GM12878 (cell line): ENCODE results near the gene LRRC55. TPM values are rescaled to one million over a fixed set of nuclear protein-coding genes. Genes with fewer than 3 reads are reported as not detected.

Experiments used
- ATAC-seq: fragments of 200-7000 bp; cut with Tn5 transposase; 3 replicates; pipeline ENCODE4 v1.9.1; 2020; ENCODE audit warnings: mild to moderate bottlenecking, moderate library complexity
- BruUV-seq: library from RNA; stranded (reverse); fragments of 400-500 nt; replicated peaks from 2 replicates; lab custom pipeline; 2021; lab: Mats Ljungman, UMichigan
- CTCF ChIA-PET: fragments of 300-600 bp; sonication (Branson Sonifier 250); formaldehyde crosslinking; extraction: SDS; loops from one replicate; lab custom pipeline; 2021; ENCODE audit warnings: inconsistent platforms; lab: Yijun Ruan, JAX
- POLR2A ChIA-PET: fragments of 350-600 bp; formaldehyde crosslinking; extraction: SDS; loops from one replicate; lab custom pipeline; 2021; ENCODE audit warnings: inconsistent platforms; lab: Charles Lee
- RAD21 ChIA-PET: fragments of 300-600 bp; sonication (Branson Sonifier 250); formaldehyde crosslinking; loops from one replicate; lab custom pipeline; 2023; ENCODE audit warnings: antibody characterized with exemption; ENCODE audit not compliant: unreplicated experiment; lab: Charles Lee
- SMC1A ChIA-PET: fragments of 300-600 bp; sonication (Branson Sonifier 250); formaldehyde crosslinking; loops from one replicate; lab custom pipeline; 2023; ENCODE audit not compliant: unreplicated experiment, uncharacterized antibody; lab: Charles Lee
- DNase-seq: peaks from one replicate; pipeline ENCODE4 v3.0.0-alpha.2; 2011; ENCODE audit warnings: low read depth, low spot score
- FAIRE-seq: peaks from 3 replicates; lab custom pipeline; 2011; peaks lifted over from hg19 to GRCh38; lab: Jason Lieb, UNC
- H2AFZ ChIP-seq: 2 replicates; pipeline ENCODE4 v1.6.0; 2011; ENCODE audit warnings: low read depth, low read length, control low read depth; ENCODE audit not compliant: control insufficient read depth
- H3K27ac ChIP-seq: 2 replicates; pipeline ENCODE4 v1.5.1; 2011; ENCODE audit warnings: control low read depth; ENCODE audit not compliant: control insufficient read depth, insufficient read depth
- H3K27me3 ChIP-seq, 2 experiments: replicated peaks in 1 of 2; 2 replicates each; pipeline versions ENCODE4 v1.6.0 to v1.6.1; 2011; ENCODE audit warnings: low read length in 1 of 2; ENCODE audit not compliant: control insufficient read depth in 2 of 2, insufficient read depth in 2 of 2
- H3K36me3 ChIP-seq, 2 experiments: 2 replicates each; pipeline ENCODE4 v1.5.1; 2011; ENCODE audit warnings: low read length in 1 of 2; ENCODE audit not compliant: control insufficient read depth in 2 of 2, insufficient read depth in 2 of 2
- H3K4me1 ChIP-seq: 2 replicates; pipeline ENCODE4 v1.6.1; 2011; ENCODE audit warnings: mild to moderate bottlenecking, low read length, moderate library complexity, mixed read lengths; ENCODE audit not compliant: control insufficient read depth, insufficient read depth
- H3K4me2 ChIP-seq: 2 replicates; pipeline ENCODE4 v1.6.0; 2011; ENCODE audit warnings: control low read depth; ENCODE audit not compliant: control insufficient read depth, insufficient read depth
- H3K4me3 ChIP-seq: fragments of 200-600 bp; sonication (generic); 2 replicates; pipeline ENCODE4 v1.5.1; 2016
- H3K79me2 ChIP-seq: 2 replicates; pipeline ENCODE4 v1.6.0; 2011; ENCODE audit warnings: low read length; ENCODE audit not compliant: control insufficient read depth, insufficient read depth
- H3K9ac ChIP-seq: 2 replicates; pipeline ENCODE4 v1.8.0; 2011; ENCODE audit warnings: low read length, control low read depth, mixed read lengths; ENCODE audit not compliant: control insufficient read depth, insufficient read depth
- H3K9me3 ChIP-seq: replicated peaks from 3 replicates; pipeline ENCODE4 v1.5.1; 2011; ENCODE audit warnings: mild to moderate bottlenecking, low read length; ENCODE audit not compliant: control insufficient read depth, insufficient read depth
- H4K20me1 ChIP-seq: 2 replicates; pipeline ENCODE4 v1.6.0; 2011; ENCODE audit not compliant: control insufficient read depth, insufficient read depth
- JUNB ChIP-seq: IDR thresholded peaks from 2 replicates; pipeline ENCODE4 v1.6.1; 2016; ENCODE audit warnings: antibody characterized with exemption, mild to moderate bottlenecking
- MEF2A ChIP-seq: IDR thresholded peaks from 2 replicates; pipeline ENCODE4 v1.6.1; 2011; ENCODE audit warnings: low read depth, mild to moderate bottlenecking, low read length, moderate library complexity; ENCODE audit not compliant: insufficient read depth
- MYB ChIP-seq: fragments of 150-350 bp; IDR thresholded peaks from 2 replicates; pipeline ENCODE4 v1.6.1; 2014; ENCODE audit warnings: mild to moderate bottlenecking, low read depth, low read length, borderline replicate concordance
- NFXL1 ChIP-seq: fragments of 450-650 bp; IDR thresholded peaks from 2 replicates; pipeline ENCODE4 v1.6.1; 2017; ENCODE audit warnings: antibody characterized with exemption, mild to moderate bottlenecking, borderline replicate concordance
- PAX8 ChIP-seq: fragments of 450-650 bp; IDR thresholded peaks from 2 replicates; pipeline ENCODE4 v1.6.1; 2017; ENCODE audit warnings: mild to moderate bottlenecking, moderate library complexity
- POLR2AphosphoS5 ChIP-seq: IDR thresholded peaks from 2 replicates; pipeline ENCODE4 v1.6.1; 2011; ENCODE audit warnings: mild to moderate bottlenecking, low read length, inconsistent platforms
- RB1 ChIP-seq: fragments of 450-650 bp; formaldehyde crosslinking; IDR thresholded peaks from 2 replicates; pipeline ENCODE4 v1.6.1; 2017; ENCODE audit warnings: mild to moderate bottlenecking, borderline replicate concordance
- RCOR1 ChIP-seq: conservative IDR thresholded peaks from 2 replicates; pipeline ENCODE4 v1.6.1; 2012; ENCODE audit warnings: low read depth, low read length, improper control_type of control experiment
- SREBF1 ChIP-seq: IDR thresholded peaks from 2 replicates; pipeline ENCODE4 v1.6.1; 2012; ENCODE audit warnings: mild to moderate bottlenecking, low read length
- SRF ChIP-seq, 2 experiments: IDR thresholded peaks; 2 replicates each; pipeline ENCODE4 v1.6.1; 2011; ENCODE audit warnings: low read depth in 2 of 2, low read length in 2 of 2, mild to moderate bottlenecking in 1 of 2, moderate library complexity in 1 of 2
- TCF12 ChIP-seq: IDR thresholded peaks from 2 replicates; pipeline ENCODE4 v1.6.1; 2011; ENCODE audit warnings: low read depth, mild to moderate bottlenecking, low read length
- TCF7 ChIP-seq: IDR thresholded peaks from 2 replicates; pipeline ENCODE4 v1.6.1; 2014; ENCODE audit warnings: antibody characterized with exemption, borderline replicate concordance
- ZNF384 ChIP-seq: IDR thresholded peaks from 2 replicates; pipeline ENCODE4 v1.6.1; 2012; ENCODE audit warnings: low read depth, mild to moderate bottlenecking, low read length, improper control_type of control experiment, borderline replicate concordance
- WGBS: methylation state at CpG from one replicate; pipeline ENCODE4 v1.1.6; 2016; ENCODE audit warnings: low lambda C conversion rate; ENCODE audit not compliant: insufficient replicate concordance, insufficient coverage; ENCODE audit errors: missing lambda C conversion rate; 5-methylcytosine and 5-hydroxymethylcytosine counted together
- in situ Hi-C: fragments of 300-500 bp; cut with MboI; formaldehyde crosslinking; loops from 9 replicates; pipeline ENCODE4 v1.14.3; 2018; ENCODE audit warnings: mixed read lengths
- intact Hi-C: fragments of 100-400 bp; cut with micrococcal nuclease; formaldehyde crosslinking; loops from one replicate; pipeline ENCODE4 v1.14.2; 2022; ENCODE audit not compliant: unreplicated experiment
- polyA plus RNA-seq, 11 experiments: library from polyadenylated mRNA; depleted of rRNA in 4 of 11; unstranded in 6 of 11; stranded (reverse) in 5 of 11; fragments of >200 nt; fragmentation: Nextera tagmentation in 4 of 11; fragmentation: Illumina TruSeq in 1 of 11; extraction: Ambion mirVana in 4 of 11; extraction: Trizol in 1 of 11; gene quantifications; 1 replicate in 1 of 11; 2 replicates in 10 of 11; pipeline versions ENCODE4 v1.2.1 to v1.2.3, GENCODE V29; 2011 to 2016; ENCODE audit warnings: inconsistent platforms in 2 of 11, missing spikeins in 2 of 11, low read depth in 1 of 11
- total RNA-seq, 4 experiments: library from RNA; depleted of rRNA in 3 of 4; stranded (reverse); fragments of >200 nt in 3 of 4; fragmentation: Illumina TruSeq in 1 of 4; extraction: Trizol in 1 of 4; gene quantifications; 2 replicates each; pipeline versions ENCODE4 v1.2.1 to v1.2.3, GENCODE V29; 2013 to 2021

The LRRC55 gene
- total and polyA plus RNA-seq, 10 of the 15 experiments (the other 5 are each of a cell fraction or from before 2014, with no cell fraction given), result 0.01 to 0.04 TPM; not detected in 8

DNA sequence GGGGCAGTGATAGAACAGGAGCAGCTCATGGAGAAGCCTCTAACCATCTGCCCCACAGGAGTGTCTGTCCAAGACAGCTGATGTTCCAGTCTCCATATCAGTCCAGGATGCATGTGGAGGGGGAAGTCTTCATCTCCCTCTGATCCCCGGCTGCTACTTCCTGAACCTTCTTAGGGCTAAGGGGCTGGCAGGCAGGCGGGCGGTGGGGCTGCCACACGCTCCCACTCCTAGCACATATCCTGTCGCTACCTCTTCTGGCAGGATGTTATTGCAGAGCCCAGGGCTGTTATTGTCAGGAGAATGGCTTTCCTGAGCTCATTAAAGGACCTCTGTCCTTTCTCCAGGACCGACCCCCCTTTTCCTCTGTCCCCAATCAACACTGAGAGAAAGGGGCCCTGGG lies 25.4 kb downstream of the LRRC55 start:
- in situ Hi-C loops, result no loop called here
- no peak overlapping the region for H3K9ac ChIP-seq
- WGBS, result 33% methylated on average over 6 of the region's 6 CpGs
- SMC1A ChIA-PET, result no interaction called here
- H3K79me2 ChIP-seq, result no peaks in the 10 kb centered on the region
- intact Hi-C loops, result no loop called here
- no peaks in the 10 kb centered on the region for H3K9me3 ChIP-seq
- no peak for ATAC-seq
- RAD21 ChIA-PET, result no interaction called here
- FAIRE-seq, result no peak
- DNase-seq, result no peak
- BruUV-seq, result no TSS peak
- CTCF ChIA-PET, result no interaction called here
- no peak overlapping the region for H3K27ac ChIP-seq
- no peaks in the 10 kb centered on the region for H3K36me3 ChIP-seq
- H2AFZ ChIP-seq, result no peak overlapping the region
- no peaks in the 10 kb centered on the region; a peak in 1 of 4 replicates for H3K27me3 ChIP-seq
- no peak overlapping the region for H3K4me2 ChIP-seq
- H4K20me1 ChIP-seq, result no peaks in the 10 kb centered on the region
- no peak overlapping the region for H3K4me3 ChIP-seq
- POLR2A ChIA-PET, result no interaction called here
- H3K4me1 ChIP-seq, result no peaks in the 10 kb centered on the region
- TF ChIP-seq POLR2AphosphoS5 (no peak), TCF12 (no peak), JUNB (no peak), SRF (IDR thresholded peaks at IDR 0.05; ENCODE audit: low read depth in 2 of 2, low read length in 2 of 2) (no peak), TCF7 (no peak), RB1 (no peak), PAX8 (no peak), NFXL1 (no peak), ZNF384 (no peak), SREBF1 (no peak), RCOR1 (no peak), MYB (no peak), MEF2A (no peak)
